Transverse colon (tissue), 4 donors: Measurements from ENCODE around the gene ANKRD24. TPM values are rescaled to one million over a fixed set of nuclear protein-coding genes. Genes with fewer than 3 reads are reported as not detected.

Experiments used
- DNase-seq: peaks from one replicate; pipeline ENCODE4 v3.0.0-alpha.2; 2019
- H3K27ac ChIP-seq, 4 donors: fragments of 200-600 bp; sonication (generic); 2 replicates each; pipeline ENCODE4 v1.5.1; 2016 to 2018; ENCODE audit warnings: inconsistent platforms in 4 of 4
- H3K27me3 ChIP-seq: fragments of 200-600 bp; sonication (generic); 2 replicates; pipeline ENCODE4 v1.5.1; 2017; ENCODE audit warnings: inconsistent platforms
- H3K36me3 ChIP-seq, 4 donors: fragments of 200-600 bp; sonication (generic); 2 replicates each; pipeline ENCODE4 v1.5.1; 2017 to 2019; ENCODE audit warnings: inconsistent platforms in 4 of 4
- H3K4me1 ChIP-seq, 4 donors: fragments of 200-600 bp; sonication (generic); 2 replicates each; pipeline ENCODE4 v1.5.1; 2017 to 2020; ENCODE audit warnings: inconsistent platforms in 4 of 4
- H3K4me3 ChIP-seq, 4 donors: fragments of 200-600 bp; sonication (generic); 1 replicate in 1 of 4; 2 replicates in 3 of 4; pipeline versions ENCODE4 v1.5.1 to v1.6.1; 2017 to 2019; ENCODE audit warnings: inconsistent platforms in 4 of 4
- H3K9me3 ChIP-seq, 2 donors: fragments of 200-600 bp; sonication (generic); 2 replicates each; pipeline ENCODE4 v1.5.1; 2017 to 2019; ENCODE audit warnings: inconsistent platforms in 2 of 2
- CTCF ChIP-seq, 5 experiments: fragments of 200-600 bp in 3 of 5; fragments of 450-650 bp in 2 of 5; sonication (generic) in 3 of 5; IDR thresholded peaks; 1 replicate in 2 of 5; 2 replicates in 3 of 5; pipeline ENCODE4 v1.5.1; 2016 to 2017; ENCODE audit warnings: antibody characterized with exemption in 5 of 5, inconsistent platforms in 3 of 5, mild to moderate bottlenecking in 2 of 5, moderate library complexity in 1 of 5
- EP300 ChIP-seq: sonication (generic); formaldehyde crosslinking; IDR thresholded peaks from one replicate; pipeline ENCODE4 v1.6.1; 2017; ENCODE audit warnings: antibody characterized with exemption, low read depth
- POLR2A ChIP-seq: fragments of 450-650 bp; IDR thresholded peaks from one replicate; pipeline ENCODE4 v1.6.1; 2016; ENCODE audit warnings: antibody characterized with exemption, mild to moderate bottlenecking, moderate library complexity
- POLR2AphosphoS5 ChIP-seq, 3 donors: sonication (generic); formaldehyde crosslinking; IDR thresholded peaks; one replicate each; pipeline ENCODE4 v1.6.1; 2016; ENCODE audit warnings: antibody characterized with exemption in 3 of 3
- WGBS, 2 donors: methylation state at CpG; one replicate each; pipeline ENCODE4 v1.1.5; 2018; ENCODE audit warnings: low coverage in 1 of 2; 5-methylcytosine and 5-hydroxymethylcytosine counted together
- in situ Hi-C, 4 donors: fragments of 200-750 bp; cut with MboI; loops; one replicate each; pipeline versions ENCODE4 v1.15.0 to v1.15.1; 2017; ENCODE audit warnings: low sequenced_read_pairs in 3 of 4, low pct_ligation_motif_present in 1 of 4, low pct_unique_long_range_greater_than_20kb in 1 of 4
- intact Hi-C: fragments of 100-400 bp; cut with DNase I; formaldehyde crosslinking; loops from one replicate; pipeline ENCODE4 v1.15.1; 2023; ENCODE audit warnings: low total_unique reads
- total RNA-seq, 4 donors: library from RNA; depleted of rRNA; stranded (reverse); fragments of >200 nt; gene quantifications; one replicate each; pipeline ENCODE4 v1.1.0, GENCODE V29; 2016

Gene ANKRD24
- total RNA-seq, 4 donors from 2014 or later, result 1.2 to 6.4 (median 2.1) TPM

- Histone ChIP-seq H3K9me3 (no peaks in the 10 kb centered on the region), H3K36me3 (peaks cover 0 to 4% (median 0%) of the 10 kb centered on the region in 4 donors), H3K27ac (no peak overlapping the region), H3K4me3 (no peak overlapping the region), H3K27me3 (peaks cover 27% of the 10 kb centered on the region), H3K4me1 (peaks cover 0 to 24% (median 23%) of the 10 kb centered on the region in 4 donors)
- DNase-seq, result peak; percentile 72
- intact Hi-C loops, result no loop called here
- 7% methylated on average over 45 of the region's 45 CpGs; no CpG with 5 or more reads in 1 of the 2 donors for WGBS, 2 donors
- TF ChIP-seq CTCF (IDR thresholded peaks at IDR 0.05) (no peak), POLR2AphosphoS5 (IDR thresholded peaks at IDR 0.05) (no peak), POLR2A (no peak), EP300 (no peak)
- in situ Hi-C loops, result no loop called here
These were observed 9.5 kb upstream of the ANKRD24 start for GRCh38 chr19:4172861-4173473.

- peaks cover 0 to 24% (median 23%) of the 10 kb centered on the region in 4 donors for H3K4me1 ChIP-seq
- in situ Hi-C loops (no loop called here), intact Hi-C loops (no loop called here)
- no peak overlapping the region for H3K4me3 ChIP-seq
- H3K27me3 ChIP-seq, result peaks cover 20% of the 10 kb centered on the region
- WGBS, 2 donors, result 38% methylated on average over 9 of the region's 11 CpGs; no CpG with 5 or more reads in 1 of the 2 donors
- no peak for DNase-seq
- peaks cover 0 to 6% (median under 1%) of the 10 kb centered on the region in 4 donors for H3K36me3 ChIP-seq
- TF ChIP-seq CTCF (IDR thresholded peaks at IDR 0.05) (no peak), POLR2AphosphoS5 (IDR thresholded peaks at IDR 0.05) (no peak), EP300 (no peak), POLR2A (no peak)
- no peaks in the 10 kb centered on the region for H3K9me3 ChIP-seq
- peak overlapping the region; percentile 56 to 74 (median 72) for H3K27ac ChIP-seq
These were observed 8.8 kb upstream of the ANKRD24 start for GRCh38 chr19:4173479-4174212.

GRCh38 chr19:4174213-4174894 lies 8.1 kb upstream of the ANKRD24 start:
- DNase-seq, result peak; percentile 65
- in situ Hi-C loops, result no loop called here
- Histone ChIP-seq H3K9me3 (no peaks in the 10 kb centered on the region), H3K36me3 (peaks cover 0 to 10% (median 2%) of the 10 kb centered on the region in 4 donors), H3K4me3 (no peak overlapping the region), H3K27ac (peak overlapping the region; percentile 56 to 74 (median 72)), H3K27me3 (peaks cover 20% of the 10 kb centered on the region), H3K4me1 (peaks cover 0 to 24% (median 23%) of the 10 kb centered on the region in 4 donors)
- TF ChIP-seq POLR2A (no peak), EP300 (no peak), CTCF (IDR thresholded peaks at IDR 0.05) (no peak), POLR2AphosphoS5 (IDR thresholded peaks at IDR 0.05) (no peak)
- WGBS, 2 donors, result 69 to 80% methylated on average over 1 to 16 of the region's 21 CpGs
- intact Hi-C loops, result no loop called here
